AG09309 (cell line): ENCODE results near the gene SLX9.

ENCODE experiments used
- DNase-seq: peaks from one replicate; pipeline ENCODE4 v3.0.0-alpha.2; 2010; ENCODE audit warnings: low read depth
- H3K4me3 ChIP-seq: 2 replicates; pipeline ENCODE4 v1.5.1; 2011; ENCODE audit warnings: mild to moderate bottlenecking, low read depth, low read length, moderate library complexity; ENCODE audit not compliant: control insufficient read depth
- TF ChIP-seq, protein P1 (sequence below): IDR thresholded peaks from 2 replicates; pipeline ENCODE4 v1.5.1; 2011; ENCODE audit warnings: mild to moderate bottlenecking, low read depth, low read length, inconsistent platforms; ENCODE audit not compliant: insufficient read depth, control insufficient read depth; ENCODE audit errors: missing control alignments

The SLX9 gene

GRCh38 chr21:45026066-45026745, 86.4 kb downstream of the SLX9 start:
- no peak overlapping the region for H3K4me3 ChIP-seq
- no peak for DNase-seq
- TF ChIP-seq, protein P1, sequence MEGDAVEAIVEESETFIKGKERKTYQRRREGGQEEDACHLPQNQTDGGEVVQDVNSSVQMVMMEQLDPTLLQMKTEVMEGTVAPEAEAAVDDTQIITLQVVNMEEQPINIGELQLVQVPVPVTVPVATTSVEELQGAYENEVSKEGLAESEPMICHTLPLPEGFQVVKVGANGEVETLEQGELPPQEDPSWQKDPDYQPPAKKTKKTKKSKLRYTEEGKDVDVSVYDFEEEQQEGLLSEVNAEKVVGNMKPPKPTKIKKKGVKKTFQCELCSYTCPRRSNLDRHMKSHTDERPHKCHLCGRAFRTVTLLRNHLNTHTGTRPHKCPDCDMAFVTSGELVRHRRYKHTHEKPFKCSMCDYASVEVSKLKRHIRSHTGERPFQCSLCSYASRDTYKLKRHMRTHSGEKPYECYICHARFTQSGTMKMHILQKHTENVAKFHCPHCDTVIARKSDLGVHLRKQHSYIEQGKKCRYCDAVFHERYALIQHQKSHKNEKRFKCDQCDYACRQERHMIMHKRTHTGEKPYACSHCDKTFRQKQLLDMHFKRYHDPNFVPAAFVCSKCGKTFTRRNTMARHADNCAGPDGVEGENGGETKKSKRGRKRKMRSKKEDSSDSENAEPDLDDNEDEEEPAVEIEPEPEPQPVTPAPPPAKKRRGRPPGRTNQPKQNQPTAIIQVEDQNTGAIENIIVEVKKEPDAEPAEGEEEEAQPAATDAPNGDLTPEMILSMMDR, result no peak
